NCI-H510A (cell line): Measurements from ENCODE around the gene PARD3.
A peak's percentile ranks its signal among the peaks of the same experiment; 100 is the strongest.
"Not testable (repeated sequence)": the region's sequence is repeated elsewhere in the genome, so short reads cannot be mapped to it uniquely, and the experiment has no call there.

ENCODE experiments used
- DNase-seq: peaks from one replicate; lab custom pipeline; 2025; lab: John Stamatoyannopoulos, UW

The PARD3 gene

DNA sequence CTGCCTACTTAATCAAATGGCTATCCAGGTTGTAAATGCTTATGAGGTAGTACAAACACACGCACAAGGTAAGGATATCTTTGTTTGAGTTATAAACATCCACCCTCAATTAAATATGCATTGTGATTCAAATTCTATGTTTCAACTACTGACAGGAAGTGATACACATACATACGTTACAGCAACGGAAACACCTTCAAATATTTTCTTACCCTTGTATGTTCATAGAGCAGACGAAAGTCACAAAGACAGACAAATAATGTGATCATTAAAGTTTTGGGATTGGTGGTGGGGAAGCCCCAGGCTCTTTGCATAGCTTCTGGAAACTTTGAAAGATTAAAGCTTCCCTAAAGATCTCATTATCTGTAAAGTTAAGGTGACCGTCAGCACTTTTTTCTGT is 521.0 kb downstream of the PARD3 start:
- DNase-seq: no peak

DNA sequence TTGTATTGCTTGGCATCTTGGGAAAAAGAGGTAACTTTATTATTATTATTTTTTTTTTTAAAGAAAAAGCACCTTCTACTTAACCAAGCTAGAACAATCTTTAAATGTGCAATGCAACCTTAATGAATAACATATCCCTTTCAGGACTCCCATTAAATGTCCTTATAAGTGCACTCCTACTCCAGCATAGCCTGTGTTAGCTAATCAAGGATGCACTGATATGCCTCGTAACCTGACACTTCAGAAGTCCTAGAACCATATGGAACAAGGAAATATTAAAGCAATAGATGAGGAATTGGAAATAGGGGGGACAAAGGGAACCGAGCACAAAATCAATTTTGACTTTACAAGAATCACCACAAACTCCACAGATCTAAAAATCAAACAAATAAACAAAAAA is 522.4 kb downstream of the PARD3 start:
- no peak for DNase-seq

DNA sequence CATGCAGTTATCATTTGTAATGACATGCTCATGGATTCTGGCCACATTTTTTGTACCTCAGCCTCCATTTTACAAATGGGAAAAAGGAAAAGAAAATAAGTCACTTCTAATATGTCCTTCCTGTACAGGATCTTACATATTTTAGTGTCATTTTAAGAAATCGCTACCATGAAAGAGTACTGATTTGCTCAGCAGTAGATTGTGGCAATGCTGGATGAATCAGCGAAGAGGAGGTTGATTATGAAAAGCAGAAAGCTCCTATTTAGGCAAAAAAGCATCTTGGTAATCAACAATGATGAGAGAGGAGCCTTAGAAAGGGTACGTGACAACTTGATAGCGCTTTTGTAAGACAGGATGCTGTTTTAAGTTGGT is 522.9 kb downstream of the PARD3 start:
- DNase-seq: no peak

DNA sequence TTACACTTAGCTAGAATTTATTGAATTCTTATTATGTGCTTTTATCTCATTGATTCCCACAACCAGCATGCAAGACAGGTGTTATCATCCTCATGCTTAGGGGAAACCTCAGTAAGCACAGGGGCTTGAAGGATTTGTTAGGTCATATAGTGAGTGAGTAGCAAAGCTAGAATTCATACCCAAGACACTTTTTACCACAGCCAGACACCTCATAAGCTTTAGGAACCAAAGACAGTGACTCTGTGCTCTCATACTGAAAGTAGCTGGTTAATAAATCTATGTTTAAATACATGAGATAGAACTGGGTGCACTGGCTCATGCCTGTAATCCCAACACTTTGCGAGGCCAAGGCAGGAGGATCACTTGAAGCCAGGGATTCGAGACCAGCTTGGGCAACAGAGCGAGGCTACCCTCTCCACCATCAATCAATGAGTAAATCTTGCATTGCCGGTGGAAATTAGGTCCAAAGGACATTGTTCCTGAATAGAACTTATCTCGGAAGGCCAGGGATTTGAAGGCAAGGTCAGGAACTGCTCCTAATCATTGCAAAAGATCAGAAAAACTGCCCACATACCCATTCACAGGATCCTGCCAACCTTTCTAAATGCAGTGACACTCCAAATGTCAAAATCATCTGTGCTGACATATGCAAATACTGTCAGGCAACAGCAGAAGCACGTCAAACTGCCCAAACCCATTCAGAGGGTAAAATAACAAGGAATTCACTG is 523.5 kb downstream of the PARD3 start:
- DNase-seq: no peak

DNA sequence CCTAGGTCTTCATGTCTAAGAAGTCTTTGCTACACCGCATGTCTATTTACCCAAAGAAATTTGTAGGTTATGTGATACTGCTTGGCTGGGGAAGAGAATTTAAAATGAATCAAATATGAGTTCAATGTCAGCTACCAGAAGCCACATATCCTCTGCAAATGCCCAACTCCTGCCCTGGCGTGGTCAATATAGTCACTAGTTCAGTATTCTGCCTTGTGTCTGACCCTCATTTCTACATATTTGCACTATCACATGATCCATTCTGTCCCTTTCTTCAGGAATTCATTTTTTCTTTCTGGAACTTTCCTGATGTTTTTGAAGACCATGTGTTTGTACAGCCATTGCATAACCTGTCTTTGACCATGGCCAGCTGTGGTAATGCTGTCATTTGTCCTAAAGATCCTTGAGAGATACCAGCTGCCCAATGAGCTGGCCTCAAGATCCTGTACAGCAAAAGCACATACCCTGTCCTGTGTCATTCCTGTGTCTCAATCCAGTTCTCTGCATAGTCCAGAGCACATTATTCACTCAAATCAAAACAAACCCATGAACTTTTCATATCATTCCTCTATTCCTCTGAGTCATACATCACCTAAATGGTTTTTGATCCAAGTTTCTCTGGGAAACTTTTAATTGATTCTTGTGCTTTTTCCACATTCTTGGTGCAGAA is 524.5 kb downstream of the PARD3 start:
- no peak for DNase-seq

DNA sequence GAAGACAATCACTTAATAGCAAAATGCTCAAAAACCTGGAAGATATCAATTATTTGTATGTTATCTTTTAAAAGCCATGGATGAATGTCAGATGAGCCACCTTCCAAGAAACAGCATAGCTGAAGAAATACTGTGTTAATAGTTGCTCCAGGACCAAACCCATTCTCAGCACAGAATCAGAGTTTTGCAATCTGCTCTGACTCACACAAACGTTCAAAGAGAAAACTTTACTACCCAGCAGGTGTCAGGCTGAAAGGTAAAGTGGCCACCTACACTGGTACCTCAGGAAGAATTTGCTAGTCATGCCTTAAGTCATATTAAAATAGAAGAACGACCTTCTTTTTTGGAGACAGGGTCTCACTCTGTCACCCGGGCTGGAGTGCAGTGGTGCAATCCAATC is 526.5 kb downstream of the PARD3 start:
- no peak for DNase-seq

DNA sequence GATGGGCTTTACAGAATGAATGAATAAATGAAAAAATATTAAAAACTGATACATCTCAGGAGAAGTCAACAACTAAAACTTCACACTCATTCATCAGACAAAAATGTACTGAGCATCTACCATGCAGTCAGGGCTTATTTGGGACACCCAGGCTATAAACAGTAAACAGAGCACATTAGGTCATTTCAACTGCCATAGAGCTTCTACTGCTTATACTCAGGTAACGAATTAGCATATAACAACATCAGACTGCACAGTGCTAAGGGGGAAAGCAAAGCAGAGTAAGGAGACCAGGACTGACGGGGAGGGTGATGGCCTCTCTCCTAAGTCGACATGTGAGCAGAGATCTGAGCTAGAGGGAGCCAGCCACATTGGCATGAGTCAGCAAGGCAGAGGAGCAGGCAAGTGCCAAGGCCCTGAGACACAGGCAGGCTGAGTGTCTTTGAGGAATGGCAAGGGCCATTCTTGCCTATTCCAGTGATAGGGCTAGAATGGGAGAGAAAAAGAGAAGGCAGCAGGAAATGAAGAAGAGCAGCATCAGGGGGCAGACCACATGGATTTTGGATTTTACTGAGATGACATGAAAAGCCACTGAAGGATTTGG is 528.9 kb downstream of the PARD3 start:
- no peak for DNase-seq

DNA sequence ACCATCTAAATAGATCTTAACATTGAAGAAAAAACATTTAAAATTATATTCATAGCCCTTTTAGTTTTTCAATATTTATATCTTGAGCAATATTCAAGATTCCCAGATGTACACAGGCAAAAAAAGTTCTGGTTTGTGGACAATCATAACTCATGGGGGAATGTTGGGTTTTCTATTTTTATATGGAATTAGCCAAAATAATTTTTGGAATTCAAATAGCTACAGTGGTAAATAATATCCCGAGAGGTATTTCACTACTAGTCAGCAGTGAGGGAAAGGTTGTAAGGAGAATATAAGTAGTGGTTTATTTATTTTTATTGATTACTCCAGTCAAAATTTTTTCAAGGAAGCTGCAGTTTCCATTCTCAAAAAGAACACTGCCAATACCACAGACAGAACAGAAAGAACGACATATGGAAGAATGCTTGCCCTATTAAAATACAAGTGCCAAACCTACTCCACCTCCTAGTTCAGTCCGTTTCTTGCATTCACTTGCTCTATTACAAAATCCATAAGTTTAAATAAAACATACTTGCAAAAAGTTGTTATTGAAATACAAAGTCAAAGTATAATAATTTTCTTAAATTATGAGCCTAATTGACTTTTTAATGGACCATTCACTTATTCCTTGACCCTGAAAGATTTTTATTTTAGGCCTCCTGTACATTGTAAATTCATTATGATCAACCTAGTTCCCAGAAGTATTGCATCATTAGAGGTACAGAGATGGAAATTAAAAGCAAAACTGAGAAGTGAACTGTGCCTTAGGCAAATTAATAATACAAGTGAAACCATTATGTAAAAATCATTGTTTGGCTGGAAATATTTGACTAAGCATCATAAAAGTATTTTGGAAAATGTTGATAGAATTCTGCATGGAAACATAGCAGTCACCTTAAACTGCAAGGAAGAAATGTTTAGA is 533.2 kb downstream of the PARD3 start:
- DNase-seq: no peak

DNA sequence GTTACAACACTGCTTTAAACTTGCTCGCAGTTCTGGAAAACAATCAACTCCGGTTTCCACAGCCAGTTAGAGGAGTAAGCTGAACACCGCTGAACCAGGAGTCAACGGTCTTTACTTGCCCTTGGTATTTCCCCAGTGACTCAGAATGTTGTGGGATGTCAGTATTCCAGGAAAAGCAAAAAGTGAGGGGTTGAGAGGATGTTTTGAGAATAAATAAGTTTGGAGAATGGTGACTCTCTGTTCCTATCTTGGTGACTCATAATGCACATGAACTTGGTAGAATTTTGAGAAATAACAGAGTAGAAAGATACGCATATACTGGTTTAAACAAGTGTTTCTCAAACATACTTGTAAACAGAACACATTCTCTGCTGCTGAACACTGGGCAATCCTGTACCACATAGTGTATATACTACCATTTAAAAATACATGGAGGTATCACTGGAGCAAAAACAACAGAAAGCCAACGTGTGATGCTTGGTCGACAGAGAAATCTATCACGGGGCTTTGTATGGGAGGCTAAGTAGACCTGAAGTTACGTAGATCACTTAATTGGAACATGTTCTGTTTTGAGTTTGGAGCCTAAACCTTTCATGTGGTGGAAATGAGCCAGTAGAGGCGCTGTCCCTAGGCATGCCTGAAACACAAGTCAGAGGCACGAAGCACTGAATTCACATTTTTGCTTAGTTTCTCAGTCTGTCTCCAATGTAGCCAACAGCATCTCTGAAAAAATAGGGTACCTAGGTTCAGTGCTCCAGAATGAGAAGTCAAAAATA is 534.3 kb downstream of the PARD3 start:
- no peak for DNase-seq

DNA sequence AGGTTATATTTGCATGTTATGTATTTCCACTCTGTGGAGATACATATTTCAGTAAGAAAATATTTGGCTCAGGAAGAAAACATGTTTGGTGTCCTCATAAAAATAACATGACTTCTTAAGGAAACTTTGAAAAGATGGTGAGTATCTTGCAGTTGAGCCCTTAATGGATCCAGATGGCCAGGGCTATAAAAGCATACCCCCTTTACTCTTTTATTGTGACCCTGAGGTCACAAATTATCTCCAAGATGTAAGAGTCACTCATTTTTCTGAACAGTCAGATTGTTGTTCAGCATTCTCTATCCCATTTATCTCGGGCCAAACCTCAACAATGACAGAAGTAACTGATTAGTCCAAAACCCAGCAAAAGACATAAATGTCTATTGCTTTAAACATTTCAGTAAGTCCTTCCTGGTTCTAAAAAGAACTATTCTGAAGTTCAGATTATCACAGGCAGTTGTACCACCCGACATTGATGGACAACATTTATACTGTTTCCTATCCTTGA is 539.4 kb downstream of the PARD3 start:
- DNase-seq: no peak

DNA sequence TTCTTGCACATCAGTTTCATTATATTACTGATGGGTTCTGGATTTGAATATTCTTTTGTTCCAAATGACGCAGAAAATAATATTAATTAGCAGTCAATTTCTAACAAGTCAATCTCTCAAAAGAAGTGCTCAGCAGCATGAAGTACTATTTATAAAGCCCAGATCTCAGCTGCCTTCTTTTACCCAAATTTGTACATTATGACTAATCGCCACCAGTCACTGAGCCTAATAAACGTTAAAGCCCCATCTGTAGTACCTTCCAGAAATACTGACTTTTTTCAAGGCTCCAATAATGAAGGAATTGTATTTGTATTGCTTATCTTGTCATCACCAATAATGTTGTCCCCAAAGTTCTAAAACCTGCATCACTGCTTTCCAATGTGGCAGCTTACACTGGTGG is 540.2 kb downstream of the PARD3 start:
- no peak for DNase-seq

DNA sequence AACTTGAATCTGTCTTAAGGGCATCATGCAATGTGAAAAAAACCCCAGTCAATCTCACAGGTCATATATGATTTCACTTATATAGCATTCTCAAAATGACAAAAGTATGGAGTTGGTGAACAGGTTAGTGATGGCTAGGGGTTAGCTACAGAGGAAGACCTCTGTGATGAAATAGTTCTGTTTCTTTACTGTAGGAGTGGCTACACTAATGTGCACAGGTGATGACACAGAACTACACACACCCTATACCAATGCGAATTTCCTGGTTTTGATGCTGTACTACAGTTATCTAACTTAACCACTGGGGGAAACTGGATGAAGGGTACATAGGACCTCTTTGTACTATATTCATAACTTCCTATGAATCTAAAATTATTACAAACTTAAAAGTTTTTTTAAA is 541.8 kb downstream of the PARD3 start:
- DNase-seq: no peak

DNA sequence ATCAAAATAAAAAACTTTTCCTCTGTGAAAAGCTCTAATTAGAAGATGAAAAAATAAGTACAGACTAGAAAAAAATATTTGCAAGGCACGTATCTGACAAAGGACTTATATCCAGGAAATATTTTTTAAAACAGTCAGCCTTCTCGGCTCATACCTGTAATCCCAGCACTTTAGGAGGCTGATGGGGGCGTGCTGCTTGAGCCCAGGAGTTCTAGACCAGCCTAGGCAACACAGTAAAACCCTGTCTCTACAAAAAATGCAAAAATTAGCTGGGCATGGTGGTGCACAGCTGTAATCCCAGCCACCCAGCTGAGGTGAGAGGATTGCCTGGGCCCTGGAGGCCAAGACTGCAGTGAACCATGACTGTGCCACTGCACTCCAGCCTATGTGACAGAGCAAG is 542.8 kb downstream of the PARD3 start:
- DNase-seq: no peak

DNA sequence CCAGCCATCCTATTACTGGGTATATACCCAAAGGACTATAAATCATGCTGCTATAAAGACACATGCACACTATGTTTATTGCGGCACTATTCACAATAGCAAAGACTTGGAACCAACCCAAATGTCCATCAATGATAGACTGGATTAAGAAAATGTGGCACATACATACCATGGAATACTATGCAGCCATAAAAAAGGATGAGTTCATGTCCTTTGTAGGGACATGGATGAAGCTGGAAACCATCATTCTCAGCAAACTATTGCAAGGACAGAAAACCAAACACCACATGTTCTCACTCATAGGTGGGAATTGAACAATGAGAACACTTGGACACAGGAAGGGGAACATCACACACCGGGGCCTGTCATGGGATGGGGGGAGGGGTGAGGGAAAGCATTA is 546.7 kb downstream of the PARD3 start:
- DNase-seq: not testable (repeated sequence)

DNA sequence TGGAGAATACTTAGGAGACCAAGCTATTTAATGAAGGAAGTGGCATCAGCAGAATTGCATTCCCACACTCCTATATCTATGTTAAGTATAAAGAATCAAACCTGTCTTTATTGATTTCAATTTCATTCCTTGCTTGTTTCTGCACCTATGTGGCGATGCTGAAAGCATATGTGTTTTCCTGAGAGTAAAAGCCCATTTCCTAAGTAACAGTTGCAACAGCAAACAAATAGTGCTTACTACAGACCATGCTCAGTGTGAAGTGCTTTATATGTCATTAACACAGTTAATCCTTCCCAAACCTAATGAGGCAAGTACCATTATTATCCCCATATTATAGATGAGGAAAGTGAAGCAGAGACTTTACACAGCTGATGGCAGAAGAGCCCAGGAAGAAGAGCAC is 552.1 kb downstream of the PARD3 start:
- DNase-seq: no peak

DNA sequence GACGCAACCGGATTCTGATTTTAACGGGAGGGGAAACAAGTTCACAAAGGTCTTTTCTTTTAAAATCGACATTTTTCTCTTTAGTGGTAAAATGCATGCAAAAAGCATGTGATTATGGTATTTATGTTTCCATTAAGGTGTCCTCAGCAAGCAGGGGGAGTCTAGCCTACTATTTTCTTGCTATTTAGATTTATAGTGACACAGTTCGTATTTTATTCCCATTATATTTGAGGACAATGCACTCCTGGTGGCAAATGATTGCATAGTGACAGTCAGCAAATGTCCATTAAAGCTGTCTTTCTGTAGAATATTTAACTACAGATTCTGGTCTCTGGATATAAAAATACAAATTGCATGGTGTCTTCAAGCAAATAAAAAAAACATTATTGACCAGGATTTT is 554.2 kb downstream of the PARD3 start:
- DNase-seq: no peak

DNA sequence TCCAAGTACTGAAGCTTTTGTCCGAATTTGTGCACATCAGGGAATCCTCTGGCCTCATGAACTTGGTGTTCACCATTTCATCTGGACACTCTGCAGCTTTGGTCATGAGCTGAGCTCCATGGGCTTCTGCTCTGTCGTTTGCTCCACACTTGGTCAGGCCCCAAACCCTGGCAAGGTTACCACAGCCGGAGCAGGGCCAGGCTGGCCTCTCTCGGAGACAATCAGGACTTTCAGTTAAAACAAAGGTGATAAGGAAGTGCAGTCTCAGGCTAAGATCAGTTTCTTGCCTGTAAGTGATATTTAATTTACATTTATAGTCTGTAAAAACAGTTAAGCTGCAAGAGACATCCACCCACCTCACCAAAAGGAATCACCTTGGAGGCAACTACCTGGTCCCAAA is 558.9 kb downstream of the PARD3 start:
- no peak for DNase-seq

DNA sequence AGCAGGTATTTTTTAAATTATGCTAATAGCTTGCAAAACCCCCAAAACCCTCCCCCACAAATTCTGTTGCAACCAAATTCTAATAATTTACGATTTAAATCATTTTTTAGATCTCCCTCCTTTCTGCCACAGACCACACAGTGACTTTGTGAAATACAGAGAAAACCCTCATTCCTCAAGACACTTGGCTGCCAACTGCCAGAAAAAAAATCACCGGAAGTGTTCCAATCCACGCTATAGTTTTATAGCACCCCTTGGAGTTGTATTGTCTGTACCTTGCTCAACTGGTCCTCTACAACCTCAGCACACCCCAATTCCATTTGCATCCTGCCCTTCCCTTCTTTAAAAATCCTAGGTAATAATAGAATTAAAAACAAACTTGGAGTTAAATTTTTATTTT is 560.1 kb downstream of the PARD3 start:
- DNase-seq: no peak

DNA sequence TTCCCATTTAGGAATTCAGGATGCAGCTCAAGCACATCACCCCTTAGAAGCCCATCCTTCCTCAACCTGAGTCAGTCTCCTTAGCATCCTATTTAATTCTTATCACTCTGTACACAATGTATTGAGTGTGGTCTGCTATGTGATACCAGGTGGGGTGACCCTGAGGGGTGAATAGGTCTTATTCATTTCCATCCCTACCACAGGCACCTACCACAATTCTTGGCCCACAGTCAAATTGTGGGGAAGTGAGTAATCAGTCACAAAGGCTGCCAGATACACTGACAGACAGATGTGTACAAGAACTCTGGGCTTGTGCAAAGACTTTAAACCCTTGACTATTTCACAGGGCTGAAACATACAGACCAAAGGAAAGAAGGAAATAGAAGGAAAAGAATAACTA is 560.5 kb downstream of the PARD3 start:
- DNase-seq: no peak

DNA sequence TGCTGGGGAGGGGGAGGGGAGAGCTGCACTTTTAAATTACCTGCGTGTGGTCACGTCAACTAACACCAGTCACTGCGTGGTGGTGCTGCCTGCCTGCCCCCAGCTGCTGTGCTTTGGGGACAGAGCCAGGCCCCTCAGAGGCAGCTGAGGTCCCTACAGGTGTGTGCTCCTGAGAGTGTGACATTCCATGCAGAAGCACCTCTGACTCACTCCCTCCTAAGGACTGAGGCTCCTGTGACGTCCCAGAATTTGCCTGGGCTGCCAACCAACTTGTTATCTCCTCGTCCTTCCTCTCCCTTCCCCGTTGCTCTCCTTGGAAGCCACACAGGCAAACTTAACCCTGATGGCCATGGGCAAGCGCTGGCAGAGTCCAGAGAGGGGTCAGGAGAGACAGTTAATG is 563.0 kb downstream of the PARD3 start:
- DNase-seq: peak; percentile 21

DNA sequence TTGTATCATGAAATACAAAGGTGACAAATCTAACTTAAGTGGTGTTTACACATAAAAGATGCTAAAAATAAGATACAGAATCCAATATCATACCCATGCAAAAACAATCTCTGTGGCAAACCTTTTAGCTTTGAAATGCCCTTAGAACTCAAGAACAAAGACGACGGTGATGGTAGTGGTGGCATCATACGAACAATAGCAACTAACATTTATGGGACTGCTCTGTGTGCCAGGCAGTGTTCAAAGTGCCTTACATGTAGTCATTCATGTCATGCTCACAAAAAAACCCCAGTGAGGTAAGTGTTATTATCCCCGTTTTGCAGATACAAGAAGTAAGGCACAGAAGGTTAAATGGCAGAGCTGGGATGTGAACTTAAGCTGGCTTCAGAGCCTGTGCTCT is 563.9 kb downstream of the PARD3 start:
- DNase-seq: no peak

DNA sequence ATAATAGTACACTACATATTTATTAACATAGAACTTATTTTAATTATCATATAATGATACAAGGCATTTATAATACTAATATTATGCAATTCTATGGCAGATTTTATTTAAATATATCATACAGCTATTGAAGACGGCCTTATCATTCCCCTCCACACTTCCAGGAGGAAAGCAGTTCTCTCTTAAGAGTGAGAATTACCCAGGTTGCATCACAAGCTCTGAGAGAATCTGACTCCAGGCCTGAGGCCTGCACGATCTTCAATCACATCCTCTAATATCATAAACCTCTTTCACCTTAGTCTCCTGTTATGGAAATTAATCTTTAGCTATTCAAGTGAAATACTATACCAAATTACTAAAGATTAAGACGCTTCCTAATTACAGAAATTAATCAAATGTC is 564.4 kb downstream of the PARD3 start:
- no peak for DNase-seq
